GM12878 (cell line): ENCODE data around the gene GPR176. TPM values are rescaled to one million over a fixed set of nuclear protein-coding genes. Genes with fewer than 3 reads are reported as not detected.

Experiments used
- ATF7 ChIP-seq: fragments of 450-650 bp; IDR thresholded peaks from 2 replicates; pipeline ENCODE4 v1.6.1; 2016; ENCODE audit warnings: low read depth, mild to moderate bottlenecking
- ESRRA ChIP-seq: IDR thresholded peaks from 2 replicates; pipeline ENCODE4 v1.6.1; 2012; ENCODE audit warnings: mild to moderate bottlenecking, low read length, improper control_type of control experiment
- JUND ChIP-seq: IDR thresholded peaks from 2 replicates; pipeline ENCODE4 v1.6.1; 2012; ENCODE audit warnings: low read depth, mild to moderate bottlenecking, low read length, improper control_type of control experiment, moderate library complexity
- KLF5 ChIP-seq: fragments of 450-650 bp; IDR thresholded peaks from 2 replicates; pipeline ENCODE4 v1.6.1; 2014; ENCODE audit warnings: mild to moderate bottlenecking; ENCODE audit not compliant: partially characterized antibody
- MEF2B ChIP-seq: fragments of 450-650 bp; IDR thresholded peaks from 2 replicates; pipeline ENCODE4 v1.6.1; 2018; ENCODE audit warnings: mild to moderate bottlenecking, moderate library complexity; ENCODE audit not compliant: partially characterized antibody, poor library complexity, severe bottlenecking
- MXI1 ChIP-seq: fragments of 150-350 bp; IDR thresholded peaks from 2 replicates; pipeline ENCODE4 v1.6.1; 2011; ENCODE audit warnings: low read depth, mild to moderate bottlenecking, inconsistent platforms, low read length, improper control_type of control experiment
- NFYB ChIP-seq: IDR thresholded peaks from 2 replicates; pipeline ENCODE4 v1.6.1; 2011; ENCODE audit warnings: low read depth, mild to moderate bottlenecking, low read length, improper control_type of control experiment, moderate library complexity; ENCODE audit not compliant: insufficient read depth
- NKRF ChIP-seq: fragments of 450-650 bp; conservative IDR thresholded peaks from 2 replicates; pipeline ENCODE4 v1.6.1; 2017; ENCODE audit warnings: mild to moderate bottlenecking, moderate library complexity
- RB1 ChIP-seq: fragments of 450-650 bp; formaldehyde crosslinking; IDR thresholded peaks from 2 replicates; pipeline ENCODE4 v1.6.1; 2017; ENCODE audit warnings: mild to moderate bottlenecking, borderline replicate concordance
- RBBP5 ChIP-seq: fragments of 200-600 bp; sonication (generic); conservative IDR thresholded peaks from 2 replicates; pipeline ENCODE4 v1.6.1; 2016
- RELA ChIP-seq: fragments of 450-650 bp; IDR thresholded peaks from 2 replicates; pipeline ENCODE4 v1.8.0; 2014; ENCODE audit warnings: borderline replicate concordance; ENCODE audit not compliant: partially characterized antibody
- RELB ChIP-seq: fragments of 450-650 bp; IDR thresholded peaks from 2 replicates; pipeline ENCODE4 v1.6.1; 2017; ENCODE audit warnings: low read depth, mild to moderate bottlenecking, moderate library complexity
- SIX5 ChIP-seq: IDR thresholded peaks from 2 replicates; pipeline ENCODE4 v1.6.1; 2011; ENCODE audit warnings: mild to moderate bottlenecking, low read depth, low read length, moderate library complexity; ENCODE audit not compliant: severe bottlenecking
- SP1 ChIP-seq: IDR thresholded peaks from one replicate; pipeline ENCODE4 v1.6.1; 2011; ENCODE audit warnings: low read depth, low read length
- TAF1 ChIP-seq: IDR thresholded peaks from 2 replicates; pipeline ENCODE4 v1.6.1; 2011; ENCODE audit warnings: mild to moderate bottlenecking, low read depth, low read length, borderline replicate concordance
- TCF12 ChIP-seq: IDR thresholded peaks from 2 replicates; pipeline ENCODE4 v1.6.1; 2011; ENCODE audit warnings: low read depth, mild to moderate bottlenecking, low read length
- YY1 ChIP-seq: IDR thresholded peaks from 2 replicates; pipeline ENCODE4 v1.6.1; 2011; ENCODE audit warnings: low read depth, mild to moderate bottlenecking, low read length
- ZNF274 ChIP-seq: IDR thresholded peaks from one replicate; pipeline ENCODE4 v1.8.0; 2011; ENCODE audit not compliant: insufficient read length, insufficient read depth
- polyA plus RNA-seq, 11 experiments: library from polyadenylated mRNA; depleted of rRNA in 4 of 11; unstranded in 6 of 11; stranded (reverse) in 5 of 11; fragments of >200 nt; fragmentation: Nextera tagmentation in 4 of 11; fragmentation: Illumina TruSeq in 1 of 11; extraction: Ambion mirVana in 4 of 11; extraction: Trizol in 1 of 11; gene quantifications; 1 replicate in 1 of 11; 2 replicates in 10 of 11; pipeline versions ENCODE4 v1.2.1 to v1.2.3, GENCODE V29; 2011 to 2016; ENCODE audit warnings: inconsistent platforms in 2 of 11, missing spikeins in 2 of 11, low read depth in 1 of 11
- total RNA-seq, 4 experiments: library from RNA; depleted of rRNA in 3 of 4; stranded (reverse); fragments of >200 nt in 3 of 4; fragmentation: Illumina TruSeq in 1 of 4; extraction: Trizol in 1 of 4; gene quantifications; 2 replicates each; pipeline versions ENCODE4 v1.2.1 to v1.2.3, GENCODE V29; 2013 to 2021
- TF ChIP-seq, protein P1 (sequence below): IDR thresholded peaks from 2 replicates; pipeline ENCODE4 v1.6.1; 2012; ENCODE audit warnings: improper control_type of control experiment, low read depth, low read length; ENCODE audit not compliant: insufficient replicate concordance
- TF ChIP-seq, protein P2 (sequence below): IDR thresholded peaks from 2 replicates; pipeline ENCODE4 v1.6.1; 2011; ENCODE audit warnings: mild to moderate bottlenecking, low read depth, low read length, moderate library complexity; ENCODE audit not compliant: insufficient replicate concordance

GPR176 gene
- total and polyA plus RNA-seq, 10 of the 15 experiments (the other 5 are each of a cell fraction or from before 2014, with no cell fraction given), result 0.02 to 0.33 (median 0.16) TPM; not detected in 4

GRCh38 chr15:39782441-39783138 lies 137.5 kb downstream of the GPR176 start, which contains the start of gene FSIP1 (continued):
- TF ChIP-seq RELB (peak; percentile 20; the same call in 1 of the 2 replicates), ATF7 (peak; percentile 89), YY1 (peak; percentile 59; the same call in 1 of the 2 replicates), MEF2B (peak; percentile 66), MXI1 (peak; percentile 88), SIX5 (peak; percentile 33), ESRRA (no peak), SP1 (peak; percentile 54), KLF5 (peak; percentile 93), JUND (peak; percentile 88; the same call in 1 of the 2 replicates), RB1 (peak; percentile 93; the same call in 1 of the 2 replicates), NKRF (peak; percentile 96), TCF12 (peak; percentile 52; the same call in 1 of the 2 replicates), RELA (peak; percentile 49), TAF1 (peak; percentile 81; the same call in 1 of the 2 replicates), ZNF274 (no peak), NFYB (peak; percentile 73; the same call in 1 of the 2 replicates), RBBP5 (no peak)
- TF ChIP-seq, protein P1, sequence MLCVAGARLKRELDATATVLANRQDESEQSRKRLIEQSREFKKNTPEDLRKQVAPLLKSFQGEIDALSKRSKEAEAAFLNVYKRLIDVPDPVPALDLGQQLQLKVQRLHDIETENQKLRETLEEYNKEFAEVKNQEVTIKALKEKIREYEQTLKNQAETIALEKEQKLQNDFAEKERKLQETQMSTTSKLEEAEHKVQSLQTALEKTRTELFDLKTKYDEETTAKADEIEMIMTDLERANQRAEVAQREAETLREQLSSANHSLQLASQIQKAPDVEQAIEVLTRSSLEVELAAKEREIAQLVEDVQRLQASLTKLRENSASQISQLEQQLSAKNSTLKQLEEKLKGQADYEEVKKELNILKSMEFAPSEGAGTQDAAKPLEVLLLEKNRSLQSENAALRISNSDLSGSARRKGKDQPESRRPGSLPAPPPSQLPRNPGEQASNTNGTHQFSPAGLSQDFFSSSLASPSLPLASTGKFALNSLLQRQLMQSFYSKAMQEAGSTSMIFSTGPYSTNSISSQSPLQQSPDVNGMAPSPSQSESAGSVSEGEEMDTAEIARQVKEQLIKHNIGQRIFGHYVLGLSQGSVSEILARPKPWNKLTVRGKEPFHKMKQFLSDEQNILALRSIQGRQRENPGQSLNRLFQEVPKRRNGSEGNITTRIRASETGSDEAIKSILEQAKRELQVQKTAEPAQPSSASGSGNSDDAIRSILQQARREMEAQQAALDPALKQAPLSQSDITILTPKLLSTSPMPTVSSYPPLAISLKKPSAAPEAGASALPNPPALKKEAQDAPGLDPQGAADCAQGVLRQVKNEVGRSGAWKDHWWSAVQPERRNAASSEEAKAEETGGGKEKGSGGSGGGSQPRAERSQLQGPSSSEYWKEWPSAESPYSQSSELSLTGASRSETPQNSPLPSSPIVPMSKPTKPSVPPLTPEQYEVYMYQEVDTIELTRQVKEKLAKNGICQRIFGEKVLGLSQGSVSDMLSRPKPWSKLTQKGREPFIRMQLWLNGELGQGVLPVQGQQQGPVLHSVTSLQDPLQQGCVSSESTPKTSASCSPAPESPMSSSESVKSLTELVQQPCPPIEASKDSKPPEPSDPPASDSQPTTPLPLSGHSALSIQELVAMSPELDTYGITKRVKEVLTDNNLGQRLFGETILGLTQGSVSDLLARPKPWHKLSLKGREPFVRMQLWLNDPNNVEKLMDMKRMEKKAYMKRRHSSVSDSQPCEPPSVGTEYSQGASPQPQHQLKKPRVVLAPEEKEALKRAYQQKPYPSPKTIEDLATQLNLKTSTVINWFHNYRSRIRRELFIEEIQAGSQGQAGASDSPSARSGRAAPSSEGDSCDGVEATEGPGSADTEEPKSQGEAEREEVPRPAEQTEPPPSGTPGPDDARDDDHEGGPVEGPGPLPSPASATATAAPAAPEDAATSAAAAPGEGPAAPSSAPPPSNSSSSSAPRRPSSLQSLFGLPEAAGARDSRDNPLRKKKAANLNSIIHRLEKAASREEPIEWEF, result no peak
- TF ChIP-seq, protein P2, sequence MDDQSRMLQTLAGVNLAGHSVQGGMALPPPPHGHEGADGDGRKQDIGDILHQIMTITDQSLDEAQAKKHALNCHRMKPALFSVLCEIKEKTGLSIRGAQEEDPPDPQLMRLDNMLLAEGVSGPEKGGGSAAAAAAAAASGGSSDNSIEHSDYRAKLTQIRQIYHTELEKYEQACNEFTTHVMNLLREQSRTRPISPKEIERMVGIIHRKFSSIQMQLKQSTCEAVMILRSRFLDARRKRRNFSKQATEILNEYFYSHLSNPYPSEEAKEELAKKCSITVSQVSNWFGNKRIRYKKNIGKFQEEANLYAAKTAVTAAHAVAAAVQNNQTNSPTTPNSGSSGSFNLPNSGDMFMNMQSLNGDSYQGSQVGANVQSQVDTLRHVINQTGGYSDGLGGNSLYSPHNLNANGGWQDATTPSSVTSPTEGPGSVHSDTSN, result peak; percentile 86
